Bone marrow (tissue), 2 donors: ENCODE measurements around the gene ALKBH1.
"Not testable (repeated sequence)": the region's sequence is repeated elsewhere in the genome, so short reads cannot be mapped to it uniquely, and the experiment has no call there.

Experiments used
- DNase-seq, 2 donors: peaks; one replicate each; lab custom pipeline; 2025; lab: John Stamatoyannopoulos, UW

ALKBH1 gene

DNA sequence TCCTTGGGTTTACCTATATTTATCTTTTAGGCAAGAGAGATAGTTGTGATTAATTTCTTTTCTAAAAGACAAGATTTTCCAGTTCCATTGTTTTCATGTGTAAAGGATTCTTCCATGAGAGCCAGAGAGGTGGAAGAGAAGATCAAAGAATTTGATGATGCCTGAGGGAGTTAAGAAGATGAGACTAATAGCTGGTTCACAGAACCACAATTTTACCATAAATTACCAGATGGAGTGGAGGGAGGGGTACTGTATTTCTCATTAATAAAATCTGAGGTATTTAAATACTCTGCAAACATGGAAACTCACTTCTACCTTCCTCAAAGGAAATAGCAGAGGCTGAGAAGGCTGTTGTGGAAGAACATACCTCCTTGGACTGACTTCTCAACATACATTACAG is 34.6 kb downstream of the ALKBH1 start:
- no peak for DNase-seq

DNA sequence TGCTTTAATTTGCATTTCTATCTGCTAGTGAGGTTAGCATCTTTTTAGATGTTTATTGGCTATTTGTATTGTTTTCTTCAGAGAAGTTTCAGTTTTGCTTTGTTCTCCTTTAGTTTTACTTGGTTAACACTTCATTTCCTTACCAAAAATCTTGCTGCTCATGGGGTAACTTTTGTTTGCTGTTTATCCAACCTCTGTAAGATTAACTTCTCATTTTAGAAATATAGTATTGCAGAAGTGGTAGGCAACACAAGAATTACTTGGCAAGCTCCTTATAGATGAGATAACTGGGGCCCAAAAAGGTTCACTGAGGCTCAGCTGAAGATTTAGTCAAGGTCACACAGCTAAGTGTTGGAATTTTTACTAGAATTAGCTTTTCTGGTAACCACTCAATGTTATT is 40.5 kb downstream of the ALKBH1 start:
- DNase-seq = no peak

DNA sequence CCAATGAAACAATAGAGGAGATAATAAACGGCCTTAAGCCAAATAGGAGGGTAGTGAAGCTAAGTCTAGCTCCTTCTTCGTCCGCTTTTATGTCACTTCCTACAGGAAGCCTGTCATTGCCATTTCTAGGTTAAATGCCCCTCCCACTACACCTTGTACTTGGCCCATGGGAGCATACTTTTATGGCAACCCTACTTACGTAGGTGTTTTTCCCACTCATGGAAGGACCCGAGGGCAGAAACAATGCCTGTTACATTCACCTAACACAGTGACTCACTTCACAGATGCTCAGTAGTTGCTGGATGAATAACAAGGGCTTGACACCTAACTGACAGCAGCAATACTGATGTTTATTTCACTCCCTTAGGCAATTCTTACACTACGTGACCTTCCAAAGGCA is 44.5 kb downstream of the ALKBH1 start:
- DNase-seq = no peak

DNA sequence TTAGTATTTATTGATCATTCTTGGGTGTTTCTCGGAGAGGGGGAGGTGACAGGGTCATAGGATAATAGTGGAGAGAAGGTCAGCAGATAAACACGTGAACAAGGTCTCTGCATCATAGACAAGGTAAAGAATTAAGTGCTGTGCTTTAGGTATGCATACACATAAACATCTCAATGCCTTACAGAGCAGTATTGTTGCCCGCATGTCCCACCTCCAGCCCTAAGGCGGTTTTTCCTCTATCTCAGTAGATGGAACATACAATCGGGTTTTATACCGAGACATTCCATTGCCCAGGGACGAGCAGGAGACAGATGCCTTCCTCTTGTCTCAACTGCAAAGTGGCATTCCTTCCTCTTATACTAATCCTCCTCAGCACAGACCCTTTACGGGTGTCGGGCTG is 46.3 kb downstream of the ALKBH1 start:
- DNase-seq = not testable (repeated sequence)

DNA sequence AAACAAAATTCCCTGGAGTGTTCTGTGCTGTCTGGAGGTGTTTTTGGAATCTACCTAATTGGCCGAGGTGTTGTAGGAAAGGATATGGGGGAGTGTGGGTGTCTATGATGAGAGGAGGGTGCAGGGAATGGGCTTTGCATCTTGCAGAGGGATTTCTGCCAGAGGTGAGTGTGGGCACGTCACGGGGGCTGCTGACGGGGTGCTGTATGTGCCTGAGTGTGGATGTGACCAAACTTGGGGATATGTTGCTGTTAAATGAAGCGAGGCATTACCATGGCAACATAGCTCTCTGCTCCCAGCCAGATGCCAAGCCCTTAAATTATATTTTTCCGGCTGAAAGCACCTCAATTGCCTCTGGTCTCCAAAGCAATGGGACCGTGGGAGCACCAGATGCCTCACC is 47.1 kb downstream of the ALKBH1 start:
- no peak for DNase-seq

DNA sequence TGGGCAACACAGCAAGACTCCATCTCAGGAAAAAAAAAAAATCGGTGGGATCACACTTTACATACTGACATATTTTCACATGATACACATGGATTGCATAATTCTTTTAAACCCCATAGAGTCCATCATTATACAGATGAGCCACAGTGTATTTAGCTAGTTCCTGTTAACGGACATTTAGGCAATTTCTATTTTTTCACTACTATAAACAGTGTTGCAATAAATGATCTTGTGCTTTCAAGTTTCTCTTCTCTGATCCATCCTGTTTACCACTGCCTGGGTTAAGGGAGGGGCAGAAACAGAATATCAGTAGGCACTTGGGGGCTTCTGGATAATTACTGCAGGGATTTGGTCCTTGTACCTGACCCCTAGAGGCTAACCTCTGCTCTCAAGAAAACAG is 48.0 kb downstream of the ALKBH1 start:
- peak in 1 of 2 donors; percentile 8 for DNase-seq

DNA sequence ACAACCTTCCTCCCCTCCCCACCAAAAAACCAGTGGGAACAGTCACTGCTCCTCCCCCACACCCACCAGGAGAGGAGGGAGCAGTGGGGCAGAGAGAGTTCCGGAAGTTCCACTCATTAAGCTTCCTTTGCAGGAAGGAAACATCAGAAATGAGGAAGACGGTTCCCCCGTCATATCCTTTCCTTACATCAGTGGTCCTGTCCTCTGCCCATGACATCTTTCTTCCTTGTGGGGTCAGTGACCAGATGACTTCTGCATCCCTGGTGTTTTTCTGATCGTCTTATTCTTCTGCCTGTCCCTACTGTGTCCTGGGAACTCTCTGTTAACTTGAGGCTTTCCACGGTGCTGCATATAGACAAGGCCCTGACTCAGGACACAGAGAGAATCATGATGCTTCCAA is 50.5 kb downstream of the ALKBH1 start:
- DNase-seq = peak in 1 of 2 donors; percentile 4

DNA sequence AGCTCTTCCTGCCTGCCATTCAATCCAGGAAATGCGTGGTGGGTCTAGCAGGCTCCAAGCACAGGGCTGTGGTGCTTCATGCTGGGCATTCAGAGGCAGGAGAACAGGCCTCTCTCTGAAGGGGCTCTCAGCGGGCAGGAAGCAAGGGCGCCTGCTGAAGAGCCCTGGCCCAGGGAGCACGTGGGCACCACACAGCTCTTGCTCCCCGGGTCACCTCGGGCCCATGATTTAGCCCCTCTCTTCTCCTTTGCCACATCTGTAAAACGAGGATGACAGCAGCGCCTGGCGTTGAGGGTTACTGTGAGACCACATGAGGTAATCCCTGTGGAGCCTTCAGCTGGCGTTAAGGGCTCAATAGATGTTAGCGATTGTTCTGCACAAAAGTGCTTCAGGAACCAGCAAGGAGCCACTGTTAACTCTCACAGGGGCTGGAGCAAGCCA is 53.8 kb downstream of the ALKBH1 start:
- DNase-seq = no peak

DNA sequence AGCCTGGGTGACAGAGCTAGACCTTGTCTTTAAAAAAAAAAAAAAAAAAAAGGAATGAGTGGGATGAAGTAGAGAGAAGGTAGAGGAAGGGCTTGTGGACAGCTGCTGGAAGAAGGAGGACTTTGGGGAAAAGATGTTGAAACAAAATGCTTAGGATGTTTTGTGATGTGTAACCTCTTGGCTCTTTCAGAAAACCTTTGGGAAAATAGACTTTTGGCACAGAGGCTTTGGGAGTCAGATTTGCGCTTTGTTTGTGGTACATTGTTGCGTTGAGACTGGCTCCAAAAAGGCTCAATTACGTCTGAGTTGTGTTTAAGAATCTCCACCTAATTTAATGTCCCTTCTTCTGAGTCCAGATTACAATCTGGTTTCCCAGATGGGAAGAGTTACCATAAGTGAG is 58.5 kb downstream of the ALKBH1 start:
- no peak for DNase-seq

DNA sequence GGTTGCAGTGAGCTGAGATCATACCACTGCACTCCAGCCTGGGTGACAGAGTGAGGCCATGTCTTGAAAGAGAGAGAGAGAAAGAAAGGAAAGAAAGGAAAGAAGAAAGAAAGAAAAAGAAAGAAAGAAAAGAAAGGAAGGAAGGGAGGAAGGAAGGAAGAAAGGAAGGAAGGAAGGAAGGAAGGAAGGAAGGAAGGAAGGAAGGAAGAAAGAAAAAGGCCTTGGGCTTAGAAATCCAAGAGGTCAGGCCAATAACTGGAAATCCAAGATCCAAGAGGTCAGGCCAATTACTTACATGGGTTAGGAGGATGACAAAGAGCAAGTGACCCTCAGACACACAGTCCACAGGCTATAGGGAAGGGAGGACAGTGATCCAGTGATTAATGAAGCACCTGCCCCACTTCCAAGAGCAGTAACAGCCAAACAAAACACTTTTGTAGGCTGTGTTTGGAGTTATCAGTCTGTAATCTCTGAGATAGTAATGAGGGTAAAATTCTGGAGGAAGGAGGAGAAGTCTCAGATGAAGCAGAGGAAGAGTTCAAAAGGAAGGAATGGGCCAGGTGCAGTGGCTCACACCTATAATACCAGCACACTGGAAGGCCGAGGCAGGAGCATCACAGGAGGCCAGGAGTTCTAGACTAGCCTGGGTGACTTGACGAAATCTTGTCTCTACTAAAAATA is 59.2 kb downstream of the ALKBH1 start:
- no peak for DNase-seq

DNA sequence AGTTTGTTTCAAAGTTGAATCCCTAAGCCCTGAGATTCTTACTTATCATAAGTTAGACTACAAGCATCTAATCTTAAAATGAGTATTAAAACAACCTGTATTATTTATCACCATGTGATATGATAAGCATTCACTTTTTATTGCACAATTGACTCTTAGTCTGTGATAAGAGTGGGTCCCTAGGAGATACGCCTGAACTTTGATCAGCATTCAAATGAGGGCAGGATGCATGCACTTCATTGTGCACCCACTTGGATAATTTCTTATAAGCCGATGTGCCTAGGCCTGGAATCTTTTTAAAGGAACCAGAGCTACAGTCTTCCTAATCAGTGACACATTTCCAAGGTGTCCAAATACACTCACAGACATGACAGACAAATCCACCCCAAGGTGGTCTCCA is 60.0 kb downstream of the ALKBH1 start:
- DNase-seq = no peak

DNA sequence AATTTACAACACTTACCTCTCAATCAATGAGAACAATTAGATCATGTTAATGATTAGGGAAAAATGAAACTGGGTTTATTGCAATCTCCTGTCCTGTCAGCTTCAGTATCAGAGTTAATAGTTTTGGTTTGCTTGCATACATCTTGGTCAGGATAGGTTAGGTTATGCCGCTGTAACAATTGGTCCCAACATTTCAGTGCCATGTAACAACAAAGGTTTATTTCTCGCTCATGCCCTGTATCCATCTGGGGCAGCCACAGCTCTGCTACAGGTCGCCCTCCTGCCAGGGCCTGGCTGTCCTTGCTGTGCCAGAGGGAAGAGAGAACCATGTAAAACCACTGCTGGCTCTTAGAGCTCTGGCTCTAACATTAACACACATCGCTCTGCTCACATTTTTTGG is 60.9 kb downstream of the ALKBH1 start:
- DNase-seq = no peak

DNA sequence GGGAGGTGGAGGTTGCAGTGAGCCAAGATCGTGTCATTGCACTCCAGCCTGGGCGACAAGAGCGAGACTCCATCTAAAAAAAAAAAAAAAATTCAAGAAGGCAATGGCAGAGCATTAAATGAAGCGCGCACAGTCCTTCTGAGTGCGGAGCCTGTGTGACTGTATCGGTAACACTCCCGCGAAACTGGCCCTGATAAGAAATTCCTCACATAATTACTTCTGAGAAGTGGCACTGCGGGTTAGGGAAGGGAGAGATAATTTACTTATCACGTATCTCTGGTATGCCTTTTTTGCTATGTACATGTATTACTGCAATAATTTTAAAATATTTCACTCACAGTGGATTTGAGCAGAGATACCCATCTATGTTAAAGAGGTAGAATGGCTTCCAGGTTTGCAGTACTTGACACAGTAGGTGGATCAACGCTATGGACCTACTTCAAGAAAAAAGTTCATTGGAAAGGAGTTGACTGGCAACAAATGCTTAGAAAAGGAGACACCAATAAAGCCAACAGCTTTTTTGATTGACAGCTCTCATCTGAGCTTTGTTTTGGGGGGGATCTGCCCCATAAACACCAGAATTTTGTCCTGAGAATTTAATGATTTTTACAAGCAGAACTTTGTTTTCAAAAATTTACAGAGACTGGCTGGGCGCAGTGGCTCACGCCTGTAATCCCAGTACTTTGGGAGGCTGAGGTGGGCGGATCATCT is 62.1 kb downstream of the ALKBH1 start:
- no peak for DNase-seq

DNA sequence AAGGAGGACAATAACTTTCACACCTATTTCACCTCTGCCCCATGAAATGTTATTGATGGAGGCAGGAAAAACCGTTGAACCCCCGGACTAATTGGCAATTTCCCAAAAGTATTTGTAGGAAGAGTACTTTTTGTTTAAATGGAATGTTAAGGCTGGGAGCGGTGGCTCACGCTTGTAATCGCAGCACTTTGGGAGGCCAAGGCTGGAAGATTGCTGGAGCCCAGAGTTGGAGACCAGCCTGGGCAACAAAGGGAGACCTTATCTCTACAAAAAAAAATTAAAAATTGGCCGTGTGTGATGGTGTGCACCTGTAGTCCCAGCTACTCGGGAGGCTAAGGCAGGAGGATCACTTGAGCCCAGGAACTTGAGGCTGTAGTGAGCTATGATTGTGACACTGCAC is 65.4 kb downstream of the ALKBH1 start:
- no peak for DNase-seq

DNA sequence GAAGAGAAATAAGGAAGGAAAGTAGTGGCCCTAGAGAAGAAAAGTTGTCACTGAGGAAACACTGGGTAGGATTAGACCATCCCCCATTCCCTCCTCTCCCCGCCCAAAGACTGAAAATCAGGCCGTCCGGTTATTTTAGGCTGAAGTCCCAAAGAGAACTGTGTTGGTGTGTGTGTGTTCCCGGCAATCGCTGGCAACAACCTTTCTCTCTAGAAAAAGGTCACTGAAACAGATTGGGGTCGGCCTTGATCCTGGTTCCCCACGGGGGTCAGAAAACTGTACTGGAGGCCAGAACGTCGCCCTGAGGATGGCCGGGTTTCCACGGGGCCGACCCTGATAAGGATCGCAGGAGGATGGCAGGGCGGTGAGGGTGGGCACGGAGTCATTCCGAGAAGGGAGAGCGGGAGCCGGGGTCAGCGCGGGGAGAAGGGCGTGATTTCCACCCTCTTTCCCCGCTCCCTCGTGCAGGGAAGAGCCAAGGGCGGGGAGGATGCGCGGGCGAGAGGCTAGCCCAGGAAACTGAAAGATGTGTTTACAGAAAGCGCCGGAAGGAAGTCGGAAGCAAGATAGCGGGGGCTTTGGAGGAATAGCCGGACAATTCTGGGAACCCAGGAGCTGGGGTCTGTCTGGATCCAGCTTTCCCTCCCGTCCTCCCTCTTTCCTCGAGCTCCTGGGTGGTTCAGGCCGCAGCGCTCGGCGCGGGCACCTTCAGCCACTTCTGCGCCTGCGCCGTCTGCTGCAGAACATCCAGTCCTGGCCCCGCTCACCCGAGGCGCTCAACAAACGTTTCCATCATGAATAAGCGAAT is 66.1 kb downstream of the ALKBH1 start:
- peak; percentile 31 to 81 for DNase-seq

DNA sequence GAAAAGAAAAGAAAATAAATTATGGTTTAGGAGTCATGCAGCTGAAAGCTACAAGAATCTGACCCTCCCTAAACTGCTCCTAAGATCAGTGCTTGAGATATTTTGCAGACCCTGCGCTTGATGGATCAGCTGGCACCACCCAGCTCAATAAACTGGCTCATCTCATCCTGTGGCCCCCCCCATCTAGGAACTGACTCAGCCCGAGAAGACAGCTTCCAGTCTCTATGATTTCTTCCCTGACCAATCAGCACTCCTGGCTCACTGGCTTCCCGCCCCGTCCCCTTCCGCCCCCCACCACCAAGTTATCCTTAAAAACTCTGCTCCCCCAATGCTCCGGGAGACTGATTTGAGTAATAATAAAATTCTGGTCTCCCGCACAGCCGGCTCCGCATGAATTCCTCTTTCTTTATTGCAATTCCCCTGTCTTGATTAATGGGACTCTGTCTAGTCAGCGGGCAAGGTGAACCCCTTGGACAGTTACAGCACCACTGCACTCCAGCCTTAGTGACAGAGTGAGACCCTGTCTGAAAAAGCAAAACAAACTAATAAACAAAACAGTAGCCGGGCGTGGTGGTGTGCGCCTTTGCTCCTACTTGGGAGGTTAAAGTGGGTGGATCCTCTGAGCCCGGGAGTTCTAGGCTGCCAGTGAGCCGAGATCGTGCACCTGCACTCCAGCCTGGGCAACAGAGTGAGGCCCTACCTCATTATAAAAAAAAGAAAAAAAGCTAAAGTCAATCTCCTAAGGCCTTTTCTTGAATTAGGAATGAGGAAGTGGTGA is 66.9 kb downstream of the ALKBH1 start:
- DNase-seq = peak in 1 of 2 donors; percentile 35

DNA sequence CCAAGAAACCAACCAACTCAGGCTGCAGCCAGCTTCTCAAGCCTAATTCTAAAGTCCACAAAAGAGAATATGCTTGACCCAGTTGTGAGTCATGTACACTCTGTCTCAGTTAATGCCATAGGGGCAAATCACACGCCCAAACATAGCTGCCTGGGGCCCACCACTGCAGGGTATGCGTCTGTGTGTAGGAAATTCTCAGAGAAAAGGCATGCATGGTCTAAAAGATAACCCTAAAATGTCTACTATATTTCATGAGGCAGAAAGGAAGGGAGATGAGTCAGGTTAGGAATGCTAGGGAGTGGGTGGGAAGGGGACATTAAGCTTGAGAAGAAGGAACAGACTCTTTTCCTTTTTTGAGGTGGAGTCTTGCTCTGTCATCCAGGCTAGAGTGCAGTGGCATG is 69.1 kb downstream of the ALKBH1 start:
- DNase-seq = no peak

DNA sequence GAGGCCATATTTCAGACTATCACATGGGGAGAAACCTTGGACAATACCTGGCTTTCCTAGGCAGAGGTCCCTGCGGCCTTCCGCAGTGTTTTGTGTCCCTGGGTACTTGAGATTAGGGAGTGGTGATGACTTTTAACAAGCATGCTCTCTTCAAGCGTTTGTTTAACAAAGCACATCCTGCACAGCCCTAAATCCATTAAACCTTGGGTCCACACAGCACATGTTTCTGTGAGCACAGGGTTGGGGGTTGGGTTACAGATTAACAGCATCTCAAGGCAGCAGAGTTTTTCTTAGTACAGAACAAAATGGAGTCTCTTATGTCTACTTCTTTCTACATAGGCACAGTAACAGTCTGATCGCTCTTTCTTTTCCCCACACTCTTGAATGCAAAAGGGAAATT is 72.0 kb downstream of the ALKBH1 start:
- DNase-seq = not testable (repeated sequence)

DNA sequence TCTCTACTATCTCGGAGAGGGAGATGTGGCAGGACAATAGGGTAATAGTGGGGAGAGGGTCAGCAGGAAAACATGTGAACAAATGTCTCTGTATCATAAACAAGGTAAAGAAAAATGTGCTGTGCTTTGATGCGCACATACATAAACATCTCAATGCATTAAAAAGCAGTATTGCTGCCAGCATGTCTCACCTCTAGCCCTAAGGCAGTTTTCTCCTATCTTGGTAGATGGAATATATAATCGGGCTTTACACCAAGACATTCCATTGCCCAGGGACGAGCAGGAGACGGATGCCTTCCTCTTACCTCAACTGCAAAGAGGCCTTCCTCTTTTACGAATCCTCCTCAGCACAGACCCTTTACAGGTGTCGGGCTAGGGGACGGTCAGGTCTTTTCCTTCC is 72.4 kb downstream of the ALKBH1 start:
- not testable (repeated sequence) for DNase-seq

DNA sequence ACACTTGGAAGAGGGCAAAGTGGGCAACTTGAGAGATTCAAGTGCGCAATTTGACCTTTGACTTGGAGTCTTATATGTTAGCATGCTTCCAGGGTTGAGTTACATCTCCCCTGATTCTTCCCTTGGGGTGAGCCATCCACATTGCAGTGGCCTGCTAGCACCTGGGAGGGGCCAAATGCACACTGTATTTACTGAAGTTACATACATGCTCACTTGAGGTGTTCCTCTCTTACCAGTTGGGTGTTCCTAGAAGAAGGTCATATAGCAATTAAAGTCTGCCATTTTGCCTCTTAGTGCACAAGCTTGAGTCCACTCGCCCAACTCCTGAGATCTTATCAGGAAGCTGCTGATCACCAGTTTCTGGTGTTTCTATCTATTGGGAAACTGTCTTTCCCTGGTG is 77.7 kb downstream of the ALKBH1 start:
- DNase-seq = no peak

DNA sequence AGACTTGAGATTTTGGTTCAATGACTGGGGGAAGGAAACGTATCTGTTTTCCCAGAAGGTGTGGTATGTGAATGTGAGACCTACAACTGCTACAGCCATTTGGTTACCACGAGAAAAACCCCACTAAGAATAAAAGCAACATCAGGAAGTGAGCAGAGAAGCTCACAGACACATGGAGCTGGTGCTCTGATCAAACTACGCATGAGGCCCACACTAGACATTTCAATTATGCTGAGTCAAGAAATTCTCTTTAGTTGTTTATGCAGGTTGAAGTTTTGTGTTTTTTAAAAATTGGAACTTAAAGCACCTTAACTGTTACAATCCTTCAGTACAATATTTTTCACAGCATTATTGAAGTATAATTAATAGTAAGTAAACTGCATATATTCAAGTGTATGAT is 82.5 kb downstream of the ALKBH1 start:
- no peak for DNase-seq

DNA sequence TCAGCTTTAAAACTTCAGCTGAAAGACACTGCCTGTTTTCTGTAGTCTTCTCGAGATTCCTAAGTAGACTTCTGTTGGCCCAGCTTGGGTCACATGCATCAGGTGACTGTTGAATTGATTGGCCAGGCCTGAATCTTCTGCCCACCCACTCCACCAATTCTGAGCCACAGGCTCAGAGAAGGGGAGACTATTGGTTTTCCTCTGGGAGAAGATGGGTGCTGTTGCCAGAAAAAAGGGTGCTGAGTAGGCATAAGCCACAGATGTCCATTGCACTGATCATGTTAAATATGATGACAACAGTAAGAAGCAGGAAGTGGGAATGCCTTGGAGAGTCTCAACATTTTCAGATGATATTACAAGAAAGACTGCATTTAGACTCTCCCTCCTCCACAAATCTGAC is 84.6 kb downstream of the ALKBH1 start:
- DNase-seq = no peak
